PC-9 (cell line): ENCODE data around the gene ABCD2.

Experiments
- CTCF ChIP-seq: fragments of 200-600 bp; sonication (generic); conservative IDR thresholded peaks from 2 replicates; pipeline ENCODE4 v1.6.1; 2017; ENCODE audit warnings: mixed run types, antibody characterized with exemption, mild to moderate bottlenecking, moderate library complexity
- EZH2 ChIP-seq: fragments of 200-600 bp; sonication (generic); IDR thresholded peaks from 2 replicates; pipeline ENCODE4 v1.8.0; 2017; ENCODE audit warnings: antibody characterized with exemption, low read depth

GRCh38 chr12:39603065-39603464 lies 16.5 kb downstream of the ABCD2 start:
- TF ChIP-seq CTCF (no peak), EZH2 (no peak)
